Measurements from ENCODE around the gene CHCHD6. TPM values are rescaled to one million over a fixed set of nuclear protein-coding genes. Genes with fewer than 3 reads are reported as not detected.

The CHCHD6 gene
- total RNA-seq, 1 donor: 10.9 TPM

- H3K27me3 ChIP-seq (ENCODE audit: insufficient read depth, low read length): no peaks in the 10 kb centered on the region
- no peaks in the 10 kb centered on the region for H3K36me3 ChIP-seq (ENCODE audit: insufficient read depth, low read length)
- H3K27ac ChIP-seq (ENCODE audit: low read depth, low read length): no peak overlapping the region
- TF ChIP-seq CTCF (IDR thresholded peaks at IDR 0.05; ENCODE audit: extremely low read depth, low read depth, low read length): no peak
- no peak overlapping the region for H3K4me2 ChIP-seq (ENCODE audit: insufficient read depth, low read length)
- DNase-seq (ENCODE audit: insufficient read length, low spot score, missing footprints): no peak
- no peaks in the 10 kb centered on the region for H4K20me1 ChIP-seq (ENCODE audit: insufficient read depth, low read length)
- no peak overlapping the region for H3K4me3 ChIP-seq (ENCODE audit: insufficient read depth, low read length)
- no peaks in the 10 kb centered on the region for H3K79me2 ChIP-seq (ENCODE audit: insufficient read depth, low read length)
- no peak overlapping the region for H2AFZ ChIP-seq (ENCODE audit: low read length)
- H3K4me1 ChIP-seq (ENCODE audit: insufficient read depth, low read length): peaks cover 29% of the 10 kb centered on the region
- H3K9me3 ChIP-seq (ENCODE audit: low read depth, low read length): peaks cover 2% of the 10 kb centered on the region
These were observed 269.8 kb downstream of the CHCHD6 start for GRCh38 chr3:126973814-126974213.

GRCh38 chr3:126974756-126975155 is 270.7 kb downstream of the CHCHD6 start:
- Histone ChIP-seq H3K4me1 (ENCODE audit: insufficient read depth, low read length) (peaks cover 20% of the 10 kb centered on the region), H3K4me3 (ENCODE audit: insufficient read depth, low read length) (no peak overlapping the region), H3K4me2 (ENCODE audit: insufficient read depth, low read length) (no peak overlapping the region), H3K27me3 (ENCODE audit: insufficient read depth, low read length) (no peaks in the 10 kb centered on the region), H3K9me3 (ENCODE audit: low read depth, low read length) (peaks cover 2% of the 10 kb centered on the region), H3K79me2 (ENCODE audit: insufficient read depth, low read length) (no peaks in the 10 kb centered on the region), H3K27ac (ENCODE audit: low read depth, low read length) (no peak overlapping the region), H2AFZ (ENCODE audit: low read length) (no peak overlapping the region), H3K36me3 (ENCODE audit: insufficient read depth, low read length) (no peaks in the 10 kb centered on the region), H4K20me1 (ENCODE audit: insufficient read depth, low read length) (no peaks in the 10 kb centered on the region)
- no peak for TF ChIP-seq CTCF (IDR thresholded peaks at IDR 0.05; ENCODE audit: extremely low read depth, low read depth, low read length)
- no peak for DNase-seq (ENCODE audit: insufficient read length, low spot score, missing footprints)

- Histone ChIP-seq H2AFZ (ENCODE audit: low read length) (no peak overlapping the region), H3K27me3 (ENCODE audit: insufficient read depth, low read length) (no peaks in the 10 kb centered on the region), H3K9me3 (ENCODE audit: low read depth, low read length) (peaks cover 2% of the 10 kb centered on the region), H3K27ac (ENCODE audit: low read depth, low read length) (no peak overlapping the region), H3K4me1 (ENCODE audit: insufficient read depth, low read length) (peaks cover 6% of the 10 kb centered on the region), H3K4me3 (ENCODE audit: insufficient read depth, low read length) (no peak overlapping the region), H3K36me3 (ENCODE audit: insufficient read depth, low read length) (no peaks in the 10 kb centered on the region), H3K79me2 (ENCODE audit: insufficient read depth, low read length) (no peaks in the 10 kb centered on the region), H4K20me1 (ENCODE audit: insufficient read depth, low read length) (no peaks in the 10 kb centered on the region), H3K4me2 (ENCODE audit: insufficient read depth, low read length) (no peak overlapping the region)
- no peak for DNase-seq (ENCODE audit: insufficient read length, low spot score, missing footprints)
- TF ChIP-seq CTCF (IDR thresholded peaks at IDR 0.05; ENCODE audit: extremely low read depth, low read depth, low read length): no peak
These were observed 272.9 kb downstream of the CHCHD6 start for GRCh38 chr3:126976906-126977305.

- H3K9me3 ChIP-seq (ENCODE audit: low read depth, low read length): peaks cover 2% of the 10 kb centered on the region
- H3K4me3 ChIP-seq (ENCODE audit: insufficient read depth, low read length): no peak overlapping the region
- no peaks in the 10 kb centered on the region for H3K36me3 ChIP-seq (ENCODE audit: insufficient read depth, low read length)
- peaks cover 5% of the 10 kb centered on the region for H3K4me1 ChIP-seq (ENCODE audit: insufficient read depth, low read length)
- H3K27ac ChIP-seq (ENCODE audit: low read depth, low read length): no peak overlapping the region
- H2AFZ ChIP-seq (ENCODE audit: low read length): no peak overlapping the region
- no peak for DNase-seq (ENCODE audit: insufficient read length, low spot score, missing footprints)
- no peaks in the 10 kb centered on the region for H4K20me1 ChIP-seq (ENCODE audit: insufficient read depth, low read length)
- no peaks in the 10 kb centered on the region for H3K79me2 ChIP-seq (ENCODE audit: insufficient read depth, low read length)
- no peaks in the 10 kb centered on the region for H3K27me3 ChIP-seq (ENCODE audit: insufficient read depth, low read length)
- no peak overlapping the region for H3K4me2 ChIP-seq (ENCODE audit: insufficient read depth, low read length)
- TF ChIP-seq CTCF (IDR thresholded peaks at IDR 0.05; ENCODE audit: extremely low read depth, low read depth, low read length): no peak
These were observed 273.8 kb downstream of the CHCHD6 start for GRCh38 chr3:126977821-126978220.
